ENCODE measurements around the gene ROCK1.

ROCK1 gene

DNA sequence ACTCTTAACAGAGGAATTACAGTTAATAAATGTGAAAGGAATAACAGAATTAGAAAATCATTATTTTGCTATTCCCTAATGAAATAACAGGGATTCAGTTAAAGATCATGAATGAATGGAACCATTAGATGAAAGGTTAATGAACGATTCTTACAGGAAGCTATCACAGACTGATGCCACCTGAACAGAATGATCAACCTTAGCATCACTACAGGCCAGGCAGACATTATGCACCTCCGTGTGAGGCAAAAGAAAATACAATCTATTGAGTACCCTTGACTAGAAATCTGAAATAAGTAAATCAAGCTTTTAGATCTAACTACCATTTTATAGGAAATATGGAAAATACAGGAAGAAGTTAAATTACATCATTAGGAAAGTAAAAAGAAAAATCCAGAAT is 10.4 kb downstream of the ROCK1 start:
- DNase-seq = no peak

DNA sequence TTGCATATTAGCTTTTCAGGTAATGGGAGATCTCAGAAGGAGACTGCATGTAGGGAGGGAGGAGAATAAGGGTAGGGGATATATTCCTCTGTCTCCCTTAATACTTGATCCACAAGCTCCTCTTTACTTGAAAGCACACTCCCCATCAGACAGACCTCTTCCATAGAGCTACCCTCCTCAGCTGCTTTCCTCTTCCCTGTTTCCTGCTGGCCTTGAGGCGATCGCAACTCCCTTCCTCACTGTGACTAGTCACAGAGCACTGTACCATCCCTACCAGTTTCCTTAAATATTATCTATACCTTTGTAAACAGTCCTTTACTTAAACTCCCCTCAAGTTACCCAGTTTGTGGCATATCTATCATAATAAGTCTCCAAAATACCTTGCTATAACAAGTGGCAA is 10.9 kb downstream of the ROCK1 start:
- DNase-seq = no peak

DNA sequence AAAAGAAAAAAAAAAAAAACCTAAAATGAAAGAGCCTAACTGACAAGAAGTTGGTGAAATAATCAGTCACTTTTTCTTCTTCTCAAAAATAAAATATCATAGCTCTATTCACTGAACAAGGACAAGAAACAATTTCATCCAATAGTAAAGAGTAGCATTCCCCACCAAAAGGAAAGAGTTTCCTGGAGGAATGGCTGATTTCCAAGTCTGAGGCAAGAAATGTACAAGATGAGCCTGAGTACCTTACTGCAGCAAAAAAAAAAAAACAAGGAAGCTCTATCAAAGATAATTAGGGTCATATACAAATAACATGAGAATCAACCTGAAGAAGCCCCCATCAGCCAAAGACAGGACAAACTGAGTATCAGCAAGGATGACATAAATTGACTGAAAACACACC is 11.5 kb downstream of the ROCK1 start:
- DNase-seq = no peak

DNA sequence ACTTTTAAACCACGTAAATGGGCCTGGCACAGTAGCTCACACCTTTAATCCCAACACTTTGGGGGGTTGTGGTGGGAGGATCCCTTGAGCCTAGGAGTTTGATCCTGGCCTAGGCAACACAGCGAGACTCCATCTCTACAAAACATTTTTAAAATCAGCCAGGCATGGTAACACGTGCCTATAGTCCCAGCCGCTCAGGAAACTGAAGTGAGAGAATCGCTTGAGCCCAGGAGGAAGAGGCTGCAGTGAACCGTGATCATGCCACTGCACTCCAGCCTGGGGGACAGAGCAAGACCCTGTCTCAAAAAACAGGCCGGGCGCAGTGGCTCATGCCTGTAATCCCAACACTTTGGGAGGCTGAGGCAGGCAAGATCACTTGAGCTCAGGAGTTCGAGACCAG is 12.2 kb downstream of the ROCK1 start:
- DNase-seq = no peak

DNA sequence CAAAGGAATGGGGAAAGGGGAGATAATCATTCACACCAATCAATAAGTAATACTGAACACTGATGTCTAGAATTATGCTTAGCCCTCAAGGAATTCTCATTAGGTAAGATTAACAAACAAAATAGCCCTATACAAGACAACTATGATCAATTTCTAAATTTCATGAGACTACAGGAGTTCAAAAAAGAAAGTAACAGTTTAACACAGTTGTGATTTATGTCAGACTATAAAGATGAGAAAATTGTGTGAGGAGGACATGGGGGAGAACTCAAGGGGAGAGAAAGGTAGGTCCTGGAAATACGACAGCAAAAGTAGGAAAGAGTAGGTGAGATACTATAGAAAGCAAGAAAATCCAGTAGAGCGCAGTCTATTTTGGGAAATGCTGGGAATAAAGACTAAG is 14.9 kb downstream of the ROCK1 start:
- DNase-seq = no peak

DNA sequence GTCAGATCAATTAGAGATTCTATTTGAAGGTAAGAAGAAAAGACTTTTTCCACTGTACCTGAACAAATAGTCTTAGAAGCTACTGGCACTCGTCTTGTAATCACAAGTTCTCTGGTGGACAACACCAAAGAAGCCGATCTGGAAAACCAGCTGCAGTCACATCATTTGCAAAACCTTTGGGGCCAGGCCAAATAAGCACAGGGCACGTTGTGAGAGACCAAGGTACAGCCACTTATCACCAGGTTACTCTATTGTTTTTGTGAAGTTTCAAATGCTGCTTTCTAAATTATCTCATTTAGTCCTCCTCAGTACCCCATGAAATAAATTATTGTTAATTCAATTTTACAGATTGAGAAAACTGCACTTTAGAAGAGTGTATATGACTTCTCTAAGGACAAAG is 18.5 kb downstream of the ROCK1 start:
- no peak for DNase-seq

DNA sequence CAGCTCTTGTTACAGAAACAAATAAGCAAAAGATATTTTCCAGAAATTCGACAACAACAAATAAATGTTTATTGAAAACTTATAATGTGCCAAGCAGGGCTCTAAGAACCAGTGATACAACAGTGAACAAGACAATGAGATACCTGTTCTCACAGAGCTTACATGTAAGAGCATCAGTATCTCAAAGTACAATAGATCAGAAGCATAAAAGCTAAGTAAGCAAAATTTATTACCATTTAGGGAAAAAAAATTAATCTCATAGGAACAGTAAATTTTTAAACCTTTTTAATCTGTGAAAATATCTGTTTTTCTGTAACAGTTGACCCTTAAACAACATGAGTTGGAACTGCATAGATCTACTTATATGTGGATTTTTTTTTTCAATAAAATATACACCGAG is 20.9 kb downstream of the ROCK1 start:
- DNase-seq = no peak

DNA sequence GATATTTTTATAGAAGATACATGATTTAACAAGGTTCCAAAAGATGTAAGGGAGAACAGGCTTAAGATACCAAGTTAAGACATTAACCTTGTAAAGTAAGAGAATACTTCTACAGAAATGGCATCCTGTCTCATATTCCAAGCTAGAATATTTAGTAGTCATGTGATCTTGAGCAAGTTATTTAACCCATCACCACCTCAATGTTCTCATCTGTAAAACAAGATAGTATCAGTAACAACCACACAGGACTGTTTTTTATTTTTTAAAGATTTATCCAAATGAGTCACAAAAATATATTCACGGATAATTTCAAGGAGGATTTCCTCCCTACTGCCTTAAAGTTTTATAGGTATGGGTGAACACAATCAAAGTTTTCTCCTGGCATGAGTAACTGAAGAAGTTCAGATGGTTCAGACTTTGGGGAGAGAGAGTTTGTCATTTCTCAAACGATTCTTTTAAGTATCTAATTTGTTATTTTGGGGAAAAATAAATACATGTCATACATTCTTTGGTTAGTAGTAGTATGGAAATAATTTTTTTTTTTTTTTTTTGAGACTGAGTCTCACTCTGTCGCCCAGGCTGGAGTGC is 25.9 kb downstream of the ROCK1 start:
- no peak for DNase-seq

DNA sequence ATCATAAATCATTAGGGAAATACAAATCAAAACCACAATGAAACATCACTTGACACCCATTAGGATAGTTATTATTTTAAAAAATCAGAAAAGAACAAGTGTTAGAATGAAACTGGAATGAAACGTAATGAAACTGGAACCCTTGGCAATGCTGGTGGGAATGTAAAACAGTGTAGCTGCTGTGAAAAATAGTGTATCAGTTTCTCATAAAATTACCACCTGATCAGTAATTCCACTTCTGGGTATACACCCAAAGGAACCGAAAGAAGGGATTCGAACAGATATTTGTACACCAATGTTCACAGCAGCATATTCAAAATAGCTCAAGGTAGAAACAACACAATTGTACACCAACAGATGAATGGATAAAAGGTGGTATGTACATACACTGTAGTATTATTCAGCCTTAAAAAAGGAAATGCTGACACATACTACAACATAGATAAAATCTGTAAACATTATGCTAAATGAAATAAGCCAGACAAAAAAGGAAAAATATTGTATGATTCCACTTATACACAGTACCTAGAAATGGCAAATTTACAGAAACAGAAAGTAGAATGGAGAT is 27.0 kb downstream of the ROCK1 start:
- no peak for DNase-seq

DNA sequence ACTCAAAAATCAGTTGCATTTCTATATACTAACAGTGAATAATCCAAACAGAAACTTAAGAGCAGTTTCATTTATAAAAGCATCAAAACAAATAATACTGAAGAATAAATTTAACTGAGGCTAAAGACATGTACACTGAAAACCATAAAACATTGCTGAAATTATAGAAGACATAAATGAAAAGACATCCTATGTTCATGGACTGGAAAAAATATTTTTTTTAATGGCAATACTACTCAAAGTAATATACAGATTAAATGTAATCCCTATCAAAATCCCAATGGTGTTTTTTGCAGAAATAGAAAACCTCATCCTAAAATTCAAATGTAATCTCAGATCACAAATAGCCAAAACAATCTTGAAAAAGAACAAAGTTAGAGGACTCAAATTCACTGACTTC is 28.6 kb downstream of the ROCK1 start:
- DNase-seq = no peak

DNA sequence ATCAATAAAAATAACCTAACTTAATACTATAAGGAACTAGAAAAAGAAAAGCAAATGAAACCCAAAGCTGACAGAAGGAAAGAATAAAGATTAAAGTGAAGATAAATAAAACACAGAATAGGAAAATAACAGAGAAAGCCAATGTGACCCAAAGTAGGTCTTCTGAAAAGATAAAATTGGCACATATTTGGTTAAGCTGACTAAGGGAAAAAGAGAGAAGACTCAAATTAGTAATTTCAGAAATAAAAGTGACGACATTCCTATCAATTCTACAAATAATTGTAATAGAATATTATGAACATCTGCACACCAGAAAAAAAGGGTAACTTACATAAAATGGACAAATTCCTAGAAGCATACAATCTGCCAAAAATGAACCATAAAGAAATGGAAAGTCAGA is 30.2 kb downstream of the ROCK1 start:
- no peak for DNase-seq

DNA sequence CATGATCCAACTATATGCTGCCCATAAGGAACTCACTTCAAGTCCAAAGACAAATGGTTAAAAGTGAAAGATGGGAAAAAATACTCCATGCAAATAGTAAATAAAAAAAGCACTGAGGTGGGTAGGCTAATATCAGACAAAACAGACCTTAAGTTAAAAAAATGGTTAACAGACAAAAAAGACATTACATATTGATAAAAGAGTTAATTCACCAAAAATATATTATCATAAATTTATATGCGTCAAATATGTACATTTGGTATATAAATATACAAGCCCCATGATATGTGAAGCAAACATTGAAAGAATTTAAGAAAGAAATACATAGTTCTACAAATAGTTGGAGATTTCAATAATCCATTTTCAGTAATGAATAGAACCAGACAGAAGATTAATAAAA is 31.0 kb downstream of the ROCK1 start:
- DNase-seq = no peak

DNA sequence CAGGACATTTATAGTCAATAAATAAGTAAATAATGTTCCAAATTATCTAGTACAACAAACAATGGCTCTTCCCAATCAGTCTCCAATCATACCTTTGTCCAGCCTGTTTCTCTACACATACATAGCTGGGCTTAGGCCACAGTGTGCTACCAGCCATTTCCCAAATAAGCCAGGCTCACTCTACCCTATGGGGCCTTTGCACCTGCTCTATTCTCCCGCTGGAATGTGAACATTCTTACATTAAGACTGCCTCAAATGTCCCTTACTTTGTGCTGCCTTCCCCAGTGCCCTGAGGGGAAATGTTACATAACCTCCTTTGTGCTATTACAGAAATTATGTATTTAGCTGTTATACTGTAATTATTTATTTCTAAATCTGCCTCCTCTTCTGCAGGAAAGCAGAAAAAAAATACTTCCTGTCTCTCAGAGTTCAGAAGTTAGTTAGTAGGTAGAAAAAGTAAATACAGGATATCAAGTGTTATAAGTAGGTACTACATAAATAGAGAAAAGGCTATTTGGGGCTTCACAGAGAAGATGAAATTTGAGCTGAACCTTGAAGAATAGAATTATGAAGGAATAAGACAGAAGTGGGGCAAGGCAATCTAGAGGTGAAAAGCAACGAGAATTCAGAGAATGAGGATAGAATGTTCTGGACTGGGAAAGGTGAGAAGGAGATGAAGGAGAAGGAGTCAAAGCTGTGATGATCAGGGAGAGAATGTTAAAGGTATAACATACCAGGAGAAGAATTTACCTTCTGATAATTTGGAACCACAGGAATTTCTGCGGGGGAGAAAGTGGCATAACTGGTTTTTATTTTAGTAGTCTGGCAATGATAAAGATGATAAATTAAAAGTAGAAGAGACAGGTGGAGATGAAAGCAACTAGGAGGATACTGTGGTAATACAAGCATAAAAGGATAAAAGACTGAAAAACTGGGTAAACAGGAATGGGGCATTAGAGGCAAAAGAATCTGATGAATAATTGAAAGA is 37.0 kb downstream of the ROCK1 start:
- DNase-seq = no peak

DNA sequence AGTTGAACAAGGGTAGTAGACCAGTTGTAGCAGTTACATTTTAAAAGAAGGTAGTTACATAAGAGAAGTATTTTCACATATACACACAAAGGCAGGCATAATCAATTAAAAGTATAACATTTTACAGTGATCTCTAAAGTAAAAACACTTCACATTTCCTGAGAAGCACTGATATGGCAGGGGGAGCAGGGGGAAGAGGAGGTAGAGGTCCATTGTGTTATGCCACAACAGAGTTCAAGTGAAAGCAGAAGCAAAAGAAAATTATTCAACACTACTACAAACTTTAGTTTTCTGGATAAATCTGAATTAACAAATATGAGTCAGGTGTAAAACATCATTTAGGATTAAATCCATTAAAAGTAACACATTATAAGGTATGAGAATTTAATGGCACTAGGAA is 38.4 kb downstream of the ROCK1 start:
- no peak for DNase-seq

DNA sequence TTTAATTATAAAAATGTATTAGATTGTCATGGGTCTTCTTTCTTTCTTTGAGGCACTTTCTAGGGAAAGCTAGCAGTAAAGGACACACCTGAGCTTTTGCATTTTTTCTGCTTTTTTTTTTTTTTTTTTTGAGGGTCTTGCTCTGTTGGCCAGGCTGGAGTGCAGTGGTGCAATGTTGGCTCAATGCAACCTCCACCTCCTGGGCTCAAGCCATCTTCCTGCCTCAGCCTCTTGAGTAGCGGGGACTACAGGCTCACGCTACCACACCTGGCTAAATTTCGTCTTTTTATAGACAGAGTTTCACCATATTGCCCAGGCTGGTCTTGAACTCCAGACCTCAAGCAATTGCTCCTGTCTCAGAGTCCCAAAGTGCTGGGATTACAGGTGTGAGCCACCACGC is 40.5 kb downstream of the ROCK1 start:
- no peak for DNase-seq

DNA sequence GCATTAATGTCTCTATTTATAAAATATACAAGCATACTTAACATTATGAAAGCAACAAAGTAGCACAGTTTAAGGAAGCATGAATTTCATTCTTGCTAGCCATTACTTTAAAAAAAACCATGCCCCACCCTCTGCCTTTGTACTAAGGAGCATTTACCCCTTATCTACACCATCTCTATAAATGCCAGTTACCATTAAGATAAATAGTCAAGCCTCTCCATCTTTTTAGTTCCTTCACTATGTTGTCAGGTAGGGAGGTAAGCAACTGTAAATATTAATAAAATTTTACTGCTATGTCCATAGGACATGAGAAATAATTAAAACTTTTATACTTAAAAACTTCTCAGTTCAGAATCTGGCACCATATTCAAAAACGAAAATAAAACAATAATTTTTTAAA is 42.1 kb downstream of the ROCK1 start:
- no peak for DNase-seq

DNA sequence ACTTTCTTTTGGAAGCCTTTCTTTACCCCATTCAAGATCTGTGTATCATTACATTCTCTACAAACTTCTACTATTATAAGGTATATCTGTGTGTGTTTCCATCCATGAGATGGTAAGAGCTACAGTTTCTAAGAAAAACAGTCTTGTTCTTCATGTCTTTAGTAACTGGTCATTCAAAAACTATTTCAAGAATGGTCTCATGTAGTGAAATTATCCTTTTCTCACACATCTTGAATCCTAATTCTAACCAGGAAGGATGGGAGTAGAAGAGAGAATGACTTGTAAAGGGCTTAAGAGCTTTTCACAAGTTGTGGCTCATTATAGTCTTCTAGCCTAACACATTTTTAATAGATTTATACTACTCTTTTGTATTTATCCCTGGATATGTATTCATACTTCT is 47.3 kb downstream of the ROCK1 start:
- DNase-seq = no peak

DNA sequence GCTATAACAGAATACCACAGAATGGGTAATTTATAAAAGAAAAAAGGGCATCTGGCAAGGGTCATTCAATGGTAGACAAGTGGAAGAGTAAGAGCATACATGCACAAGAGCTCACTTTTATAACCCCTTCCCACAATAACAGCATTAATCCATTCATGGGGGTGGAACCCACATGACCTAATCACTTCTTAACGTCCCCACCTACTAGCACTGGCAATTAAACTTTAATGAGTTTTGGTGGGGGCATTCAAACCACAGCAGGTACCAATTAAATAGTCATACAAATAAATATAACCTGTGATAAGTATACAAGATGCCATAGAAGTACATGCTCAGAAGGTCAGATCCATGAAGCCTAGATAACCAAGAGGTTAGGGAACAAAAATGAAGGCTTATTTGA is 48.6 kb downstream of the ROCK1 start:
- no peak for DNase-seq

DNA sequence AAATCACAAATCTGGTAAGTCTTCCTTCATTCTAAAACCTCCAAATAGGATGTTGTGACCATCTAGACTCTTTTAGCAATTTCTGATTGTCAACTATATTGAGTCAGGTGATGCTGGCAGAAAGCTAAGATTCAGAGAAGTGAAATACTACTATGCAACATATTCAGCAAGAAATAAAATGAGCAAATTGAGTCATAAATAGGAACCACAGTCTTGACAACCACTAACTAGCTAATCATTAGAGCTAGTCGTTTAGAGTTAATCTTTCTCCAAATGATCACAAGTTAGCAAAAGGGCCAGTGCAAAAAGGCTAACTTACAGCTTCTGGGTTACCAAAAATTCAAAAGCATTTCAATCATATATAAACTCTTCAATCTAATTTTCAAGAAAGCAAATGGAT is 54.5 kb downstream of the ROCK1 start:
- DNase-seq = no peak

DNA sequence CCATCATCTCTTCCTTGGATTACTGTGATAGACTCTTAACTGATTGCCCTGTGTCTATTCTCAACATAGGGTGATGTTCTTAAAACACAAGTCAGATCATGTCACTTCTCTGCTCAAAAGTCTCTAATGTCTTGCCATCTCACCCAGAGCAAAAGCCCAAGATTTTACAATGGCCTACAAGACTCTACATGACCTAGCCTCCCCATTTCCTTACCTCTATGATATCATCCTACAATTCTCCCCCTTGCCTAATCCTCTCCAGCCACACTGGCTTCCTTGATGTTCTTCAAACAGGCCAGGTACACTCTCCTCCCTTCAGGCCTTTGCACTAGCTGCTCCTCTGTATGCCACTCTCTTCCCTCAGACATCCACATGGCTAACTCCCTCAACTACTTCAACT is 55.1 kb downstream of the ROCK1 start:
- DNase-seq = no peak

DNA sequence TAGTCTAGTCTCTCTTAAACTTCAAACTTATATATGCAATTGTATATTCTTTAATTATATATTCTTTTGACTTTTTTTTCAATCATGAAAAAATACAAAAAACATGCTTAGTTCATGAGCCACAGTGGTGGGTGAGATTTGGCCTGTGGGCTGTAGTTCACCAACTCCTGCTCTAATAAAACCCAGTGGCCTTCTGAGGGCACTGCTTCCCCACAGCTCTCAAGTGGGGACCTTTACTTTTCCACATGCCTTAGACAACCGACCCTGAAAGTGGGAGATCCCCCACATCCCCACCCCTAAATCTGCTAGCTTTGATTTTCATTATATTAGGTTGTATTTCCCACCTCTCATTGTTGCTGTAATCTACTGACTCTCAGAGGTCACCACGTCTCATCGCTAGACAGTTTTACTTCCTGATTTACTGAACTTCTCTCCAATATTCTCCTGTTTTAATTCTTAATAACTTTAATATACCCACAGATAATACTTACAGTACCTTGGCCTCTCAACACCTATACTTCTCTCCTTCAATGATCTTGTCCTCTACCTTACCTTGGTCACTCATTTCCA is 57.3 kb downstream of the ROCK1 start:
- no peak for DNase-seq

DNA sequence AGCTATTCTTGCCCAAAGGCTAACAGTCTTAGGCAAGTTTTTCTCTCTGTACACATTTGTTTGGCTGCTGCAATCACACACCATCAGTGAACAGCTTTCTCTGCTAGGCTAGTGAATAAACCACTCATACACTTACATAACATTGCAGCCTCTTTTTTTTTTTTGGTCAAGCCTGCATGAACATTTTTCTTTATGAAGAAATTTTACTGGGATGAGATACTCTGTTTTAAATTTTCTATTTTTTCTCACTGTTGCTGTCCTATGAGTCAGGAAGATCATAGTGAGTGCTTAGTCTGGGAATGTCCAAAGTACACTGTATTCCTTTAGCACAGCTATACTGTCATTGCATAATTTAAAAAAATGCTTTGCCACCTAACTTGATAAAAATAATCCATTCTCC is 58.5 kb downstream of the ROCK1 start:
- DNase-seq = no peak

DNA sequence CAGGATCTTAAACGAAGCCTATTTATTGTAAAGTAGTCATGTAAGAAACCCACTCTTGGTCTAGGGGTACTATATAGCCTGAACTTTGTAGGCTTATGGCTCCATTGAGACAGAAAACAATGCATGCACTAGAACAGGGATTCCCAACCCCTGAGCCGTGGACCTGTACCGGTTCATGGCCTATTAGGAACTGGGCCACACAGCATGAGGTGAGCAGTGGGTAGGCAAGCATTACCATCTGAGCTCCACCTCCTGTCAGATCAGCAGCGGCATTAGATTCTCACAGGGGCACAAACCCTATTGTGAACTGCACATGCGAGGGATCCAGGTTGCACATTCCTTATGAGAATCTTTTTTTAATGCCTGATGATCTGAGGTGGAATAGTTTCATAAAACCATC is 59.2 kb downstream of the ROCK1 start:
- no peak for DNase-seq

DNA sequence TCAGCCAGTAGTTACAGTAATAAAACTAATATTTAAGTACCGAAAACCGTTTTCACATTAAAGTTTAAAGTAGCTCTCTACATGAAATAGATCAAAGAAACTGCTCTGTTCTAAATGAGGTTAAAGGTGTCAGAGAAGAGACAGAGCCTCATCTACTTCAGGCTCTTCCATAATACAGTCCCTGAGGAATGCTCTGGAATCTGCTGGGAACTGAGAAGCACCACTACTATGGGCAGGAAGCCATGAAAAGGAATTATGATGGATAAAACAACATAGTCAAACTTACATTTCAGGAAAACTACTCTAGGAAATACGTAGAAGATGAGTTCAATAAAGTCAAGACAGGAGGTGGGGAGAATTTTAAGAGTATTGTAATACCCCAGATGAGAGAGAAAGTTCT is 60.0 kb downstream of the ROCK1 start:
- DNase-seq = no peak

All from activated naive CD4-positive, alpha-beta T cell (primary cell).